Renal cortex interstitium (tissue), 11 donors: ENCODE data around the gene CNPY3. TPM values are rescaled to one million over a fixed set of nuclear protein-coding genes. Genes with fewer than 3 reads are reported as not detected.
"Not testable (repeated sequence)": the region's sequence is repeated elsewhere in the genome, so short reads cannot be mapped to it uniquely, and the experiment has no call there.

ENCODE experiments used
- DNase-seq, 11 donors: peaks; one replicate each; pipeline ENCODE4 v3.0.0-alpha.2; 2013; ENCODE audit warnings: low read depth in 9 of 11, low spot score in 4 of 11; ENCODE audit errors: extremely low read depth in 1 of 11
- polyA plus RNA-seq, 3 donors: library from polyadenylated mRNA; unstranded; fragments of 120-200 nt; gene quantifications; one replicate each; pipeline ENCODE4 v1.2.1, GENCODE V29; 2013; ENCODE audit not compliant: insufficient read length in 3 of 3

CNPY3 gene
- polyA plus RNA-seq, 3 donors, result 53.7 to 66.1 (median 60.7) TPM

GRCh38 chr6:42902429-42903263, 26.6 kb upstream of the CNPY3 start:
- not testable (repeated sequence) for DNase-seq

- no peak for DNase-seq
These were observed 24.8 kb upstream of the CNPY3 start for GRCh38 chr6:42904467-42904866.

- peak in 2 of 11 donors; percentile 27 to 39 for DNase-seq
These were observed 21.9 kb upstream of the CNPY3 start for GRCh38 chr6:42907336-42907735.

GRCh38 chr6:42909835-42910234, 19.4 kb upstream of the CNPY3 start:
- no peak for DNase-seq

GRCh38 chr6:42911171-42912021, 17.9 kb upstream of the CNPY3 start:
- peak in 1 of 11 donors; percentile 26 for DNase-seq

- no peak for DNase-seq
These were observed 14.7 kb upstream of the CNPY3 start for GRCh38 chr6:42914546-42914945.

GRCh38 chr6:42915732-42916131, 13.5 kb upstream of the CNPY3 start, which contains the start of gene PTCRA:
Gene PTCRA (plus strand): TSS chr6:42916053. CDS start chr6:42916070, 17 bp downstream.
- DNase-seq, result no peak

GRCh38 chr6:42916288-42916687, 13.0 kb upstream of the CNPY3 start:
- no peak for DNase-seq

GRCh38 chr6:42921801-42922200, 7.5 kb upstream of the CNPY3 start:
- DNase-seq, result no peak

- DNase-seq, result no peak
These were observed 5.6 kb upstream of the CNPY3 start for GRCh38 chr6:42923666-42924065.

GRCh38 chr6:42925248-42925857, 3.9 kb upstream of the CNPY3 start:
- DNase-seq, result no peak

- DNase-seq, result peak in 8 of 11 donors; percentile 44 to 67 (median 54)
These were observed 611 bp downstream of the CNPY3 start for GRCh38 chr6:42929821-42930360.

GRCh38 chr6:42932412-42932811, 3.1 kb downstream of the CNPY3 start:
- DNase-seq, result no peak

- DNase-seq, result no peak
These were observed 3.9 kb downstream of the CNPY3 start for GRCh38 chr6:42933205-42933604.

GRCh38 chr6:42935322-42935721, 6.0 kb downstream of the CNPY3 start:
- DNase-seq, result no peak

- no peak for DNase-seq
These were observed 7.1 kb downstream of the CNPY3 start for GRCh38 chr6:42936398-42936797.

GRCh38 chr6:42937548-42938427, 8.5 kb downstream of the CNPY3 start:
- DNase-seq, result no peak

GRCh38 chr6:42938428-42938796, 9.1 kb downstream of the CNPY3 start:
- no peak for DNase-seq
